ENCODE results near the gene HOXB7.
A peak's percentile ranks its signal among the peaks of the same experiment; 100 is the strongest.

The HOXB7 gene

DNA sequence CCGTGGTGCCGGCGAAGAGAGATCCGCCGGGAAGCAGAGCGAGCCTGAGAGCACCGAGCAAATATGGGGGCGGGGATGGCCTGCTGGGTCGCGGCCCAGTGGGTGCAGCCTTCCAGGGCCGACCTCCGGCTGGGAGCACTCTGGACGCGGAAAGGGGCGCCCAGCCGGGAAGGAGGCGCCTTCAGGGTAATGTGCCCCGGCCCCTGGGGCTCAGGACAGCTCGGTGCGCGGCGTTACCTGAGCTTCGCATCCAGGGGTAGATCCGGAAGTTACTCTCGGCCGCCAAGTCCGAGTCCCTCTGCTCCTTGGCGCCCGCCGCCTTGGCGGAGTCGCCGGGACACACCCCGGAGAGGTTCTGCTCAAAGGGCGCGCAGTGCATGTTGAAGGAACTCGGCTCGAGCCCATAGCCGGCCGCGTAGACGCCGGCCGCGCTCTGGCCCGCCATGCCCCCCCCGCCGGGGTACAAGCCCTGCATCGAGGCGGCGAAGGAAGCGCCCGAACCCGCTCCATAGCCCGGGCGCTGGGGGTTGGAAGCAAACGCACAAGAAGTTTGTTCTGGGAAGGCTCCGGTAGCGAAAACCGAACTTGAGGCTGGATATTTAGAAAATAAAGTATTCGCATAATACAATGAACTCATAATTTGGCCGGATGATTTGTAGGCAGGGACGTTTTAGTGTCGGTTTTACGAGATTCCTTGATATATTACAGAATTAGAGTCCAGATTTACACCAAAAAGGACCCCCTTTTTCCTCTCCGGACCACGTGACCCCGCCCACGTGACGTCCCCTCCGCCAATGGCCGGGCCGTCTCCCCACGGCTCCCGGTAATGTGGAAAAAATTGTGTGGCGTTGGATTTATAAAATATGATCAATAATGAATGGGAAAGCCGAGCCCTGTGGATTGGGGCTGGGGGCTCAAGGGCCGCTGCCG is at the start of gene HOXB7:
HOXB7 (minus strand) TSS at position 736 of the 930 bp plus-strand sequence; CDS start at position 637, 99 bp downstream.
- DNase-seq (ENCODE audit: extremely low spot score) = no peak
- POLR2A ChIA-PET = interaction anchor here (1.0 to 2.9 kb wide), 7 partner anchors 10 to 37 kb away, joined by 3 to 23 read pairs (median 7); partner anchors contain the start of genes HOXB3 and HOXB9
- CTCF ChIA-PET = interaction anchor here (0.6 to 0.7 kb wide), 4 partner anchors 17 to 349 kb away, joined by 3 to 4 read pairs (median 3); partner anchors contain the start of gene HOXB5
- no peak for TF ChIP-seq FOXM1 (IDR thresholded peaks at IDR 0.05; ENCODE audit: borderline replicate concordance)
- TF ChIP-seq, protein P1, sequence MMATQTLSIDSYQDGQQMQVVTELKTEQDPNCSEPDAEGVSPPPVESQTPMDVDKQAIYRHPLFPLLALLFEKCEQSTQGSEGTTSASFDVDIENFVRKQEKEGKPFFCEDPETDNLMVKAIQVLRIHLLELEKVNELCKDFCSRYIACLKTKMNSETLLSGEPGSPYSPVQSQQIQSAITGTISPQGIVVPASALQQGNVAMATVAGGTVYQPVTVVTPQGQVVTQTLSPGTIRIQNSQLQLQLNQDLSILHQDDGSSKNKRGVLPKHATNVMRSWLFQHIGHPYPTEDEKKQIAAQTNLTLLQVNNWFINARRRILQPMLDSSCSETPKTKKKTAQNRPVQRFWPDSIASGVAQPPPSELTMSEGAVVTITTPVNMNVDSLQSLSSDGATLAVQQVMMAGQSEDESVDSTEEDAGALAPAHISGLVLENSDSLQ (IDR thresholded peaks at IDR 0.05) = peak; percentile 88
- TF ChIP-seq CTBP1 (IDR thresholded peaks at IDR 0.05; ENCODE audit: borderline replicate concordance) = peak; percentile 63; the same call in 1 of the 2 replicates
- no peak for TF ChIP-seq ARNT (IDR thresholded peaks at IDR 0.05)
- no peak for TF ChIP-seq NFRKB (IDR thresholded peaks at IDR 0.05)
- TF ChIP-seq L3MBTL2 (conservative IDR thresholded peaks at IDR 0.05) = peak; percentile 66
- TF ChIP-seq SUZ12 (IDR thresholded peaks at IDR 0.05) = no peak

DNA sequence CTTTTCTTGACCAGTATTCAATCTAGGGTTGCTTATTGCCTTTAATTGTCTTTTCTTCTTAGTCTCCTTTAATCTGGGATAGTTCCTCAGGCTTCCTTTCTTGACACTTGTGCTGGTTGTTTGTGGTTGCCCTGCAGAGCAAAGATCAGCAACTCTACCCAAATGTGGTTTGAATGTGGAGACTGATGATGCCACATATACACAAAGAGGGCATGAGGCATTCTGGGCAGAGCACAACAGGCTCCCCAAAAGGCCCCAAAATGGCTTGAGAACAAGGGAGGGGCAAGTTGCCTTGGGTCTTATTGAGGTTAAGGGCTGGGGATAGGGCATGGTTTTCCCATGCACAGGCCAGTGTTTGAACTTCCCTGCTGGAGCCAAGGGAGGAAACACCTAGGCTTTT is 45.1 kb upstream of the HOXB7 start:
- TF ChIP-seq ZNF384 (IDR thresholded peaks at IDR 0.05) = no peak
- no peak for TF ChIP-seq FOXM1 (IDR thresholded peaks at IDR 0.05; ENCODE audit: borderline replicate concordance)
- no peak for TF ChIP-seq LEF1 (IDR thresholded peaks at IDR 0.05; ENCODE audit: borderline replicate concordance)
- no peak for TF ChIP-seq SUZ12 (IDR thresholded peaks at IDR 0.05)
- TF ChIP-seq ELF4 (IDR thresholded peaks at IDR 0.05) = no peak
- TF ChIP-seq NFRKB (IDR thresholded peaks at IDR 0.05) = no peak
- TF ChIP-seq CTBP1 (IDR thresholded peaks at IDR 0.05; ENCODE audit: borderline replicate concordance) = no peak
- TF ChIP-seq, protein P1 (IDR thresholded peaks at IDR 0.05) = no peak
- TF ChIP-seq HDGF (IDR thresholded peaks at IDR 0.05; ENCODE audit: borderline replicate concordance) = no peak
- TF ChIP-seq TARDBP (IDR thresholded peaks at IDR 0.05) = no peak
- no peak for TF ChIP-seq FOXA1 (IDR thresholded peaks at IDR 0.05)
- POLR2A ChIA-PET = interaction anchor here (1.2 kb wide), 1 partner anchor 12 kb away, joined by 3 read pairs; no protein-coding TSS in a partner anchor
- no peak for DNase-seq (ENCODE audit: extremely low spot score)
- CTCF ChIA-PET = interaction anchor here (1.6 kb wide), 1 partner anchor 19 kb away, joined by 6 read pairs; no protein-coding TSS in a partner anchor

DNA sequence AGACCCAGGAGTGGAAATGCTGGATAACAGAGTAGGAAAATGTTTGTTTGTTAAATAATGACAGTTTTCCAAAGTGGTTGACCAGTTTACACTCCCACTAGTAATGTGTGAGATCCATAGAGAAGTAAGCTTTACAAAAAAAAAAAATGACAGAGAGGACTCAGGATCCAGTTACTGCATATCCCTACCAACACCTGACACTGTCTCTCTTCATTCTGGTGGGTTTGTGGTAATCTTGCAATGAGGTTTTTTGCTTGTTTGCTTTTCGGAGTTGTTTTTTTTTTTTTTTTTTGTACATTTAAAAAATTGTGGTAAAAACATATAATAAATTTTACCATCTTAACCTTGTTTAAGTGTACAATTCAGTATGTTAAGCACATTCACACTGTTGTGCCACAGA is 38.9 kb upstream of the HOXB7 start:
- TF ChIP-seq FOXA1 (IDR thresholded peaks at IDR 0.05) (no peak), FOXK2 (IDR thresholded peaks at IDR 0.05) (no peak)
- no peak for DNase-seq (ENCODE audit: extremely low spot score)
- POLR2A ChIA-PET = interaction anchor here (1.2 kb wide), 1 partner anchor 346 kb away, joined by 3 read pairs; no protein-coding TSS in a partner anchor
- CTCF ChIA-PET = interaction anchor here (1.0 to 1.2 kb wide), 2 partner anchors 13 to 224 kb away, joined by 5 read pairs; no protein-coding TSS in a partner anchor

DNA sequence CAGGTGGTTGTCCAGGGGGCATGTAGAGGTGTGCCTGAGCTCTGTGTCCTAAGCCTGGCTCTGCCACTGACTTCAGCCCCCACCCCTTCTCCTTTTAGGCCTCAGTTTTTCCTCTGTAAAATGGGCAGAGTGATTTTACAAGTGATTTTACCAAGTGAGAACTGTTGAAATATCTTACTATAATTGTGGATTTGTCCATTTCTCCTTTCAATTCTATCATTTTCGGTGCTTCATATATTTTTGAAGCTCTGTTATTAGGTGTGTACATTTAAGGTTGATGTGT is 37.1 kb upstream of the HOXB7 start:
- ChIA-PET POLR2A (interaction anchor here (0.8 to 3.2 kb wide), 6 partner anchors 19 to 70 kb away, joined by 3 to 12 read pairs (median 4); partner anchors contain the start of genes HOXB8 and HOXB9), CTCF (no interaction called here)
- TF ChIP-seq TARDBP (IDR thresholded peaks at IDR 0.05) = no peak
- TF ChIP-seq FOXM1 (IDR thresholded peaks at IDR 0.05; ENCODE audit: borderline replicate concordance) = no peak
- TF ChIP-seq L3MBTL2 (conservative IDR thresholded peaks at IDR 0.05) = no peak
- TF ChIP-seq FOXK2 (IDR thresholded peaks at IDR 0.05) = no peak
- TF ChIP-seq ZNF384 (IDR thresholded peaks at IDR 0.05) = no peak
- no peak for TF ChIP-seq LEF1 (IDR thresholded peaks at IDR 0.05; ENCODE audit: borderline replicate concordance)
- no peak for TF ChIP-seq SP1 (IDR thresholded peaks at IDR 0.05)
- TF ChIP-seq BHLHE40 (IDR thresholded peaks at IDR 0.05; ENCODE audit: borderline replicate concordance) = no peak
- no peak for TF ChIP-seq FOXA1 (IDR thresholded peaks at IDR 0.05)
- TF ChIP-seq ELF4 (IDR thresholded peaks at IDR 0.05) = no peak
- no peak for TF ChIP-seq ARNT (IDR thresholded peaks at IDR 0.05)
- TF ChIP-seq, protein P1 (IDR thresholded peaks at IDR 0.05) = no peak
- TF ChIP-seq HDGF (IDR thresholded peaks at IDR 0.05; ENCODE audit: borderline replicate concordance) = no peak
- TF ChIP-seq SUZ12 (IDR thresholded peaks at IDR 0.05) = no peak
- TF ChIP-seq NFRKB (IDR thresholded peaks at IDR 0.05) = no peak
- no peak for TF ChIP-seq CTBP1 (IDR thresholded peaks at IDR 0.05; ENCODE audit: borderline replicate concordance)
- DNase-seq (ENCODE audit: extremely low spot score) = no peak

DNA sequence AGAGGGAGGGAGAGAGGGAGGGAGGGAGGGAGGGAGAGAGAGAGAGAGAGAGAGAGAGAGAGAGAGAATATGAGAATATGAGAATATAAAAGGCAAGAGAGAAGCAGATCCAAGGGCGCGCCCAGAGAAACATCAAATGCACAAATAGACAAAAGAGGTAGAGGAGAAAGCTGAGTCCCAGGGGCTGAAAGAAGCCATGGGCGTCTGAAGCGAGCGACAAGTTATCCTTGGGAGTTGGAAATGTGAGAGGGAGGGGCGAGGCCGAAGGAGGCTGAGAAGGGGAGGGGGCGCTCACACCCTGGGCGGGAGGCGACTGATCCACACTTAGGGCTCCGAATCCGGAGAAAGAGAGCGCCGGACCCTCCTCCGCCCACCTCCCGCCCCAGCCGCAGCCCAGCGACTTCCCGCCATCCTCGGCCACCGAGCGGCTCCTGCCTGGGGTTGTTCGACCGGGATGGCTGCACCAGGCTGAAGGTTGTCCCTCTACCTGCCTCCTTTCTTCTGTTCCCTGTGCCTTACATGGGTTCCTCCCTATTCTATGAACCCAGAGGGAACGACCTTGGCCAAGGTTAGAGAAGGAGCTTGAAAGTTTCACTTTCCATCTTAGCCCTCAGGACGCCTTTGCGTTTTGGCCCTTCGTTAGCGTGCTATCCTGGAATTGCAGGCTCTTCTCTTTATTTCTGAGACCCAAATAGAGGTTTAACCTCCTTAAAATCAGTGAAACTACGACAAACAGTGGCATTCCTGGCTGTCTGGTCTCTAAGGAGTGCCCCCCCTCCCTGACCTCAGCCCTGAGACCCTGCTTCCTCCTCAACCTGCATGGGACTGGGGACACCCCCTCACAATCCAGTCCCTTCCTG is 36.5 kb upstream of the HOXB7 start:
- peak; percentile 64 for DNase-seq (ENCODE audit: extremely low spot score)
- ChIA-PET POLR2A (interaction anchor here (0.7 to 3.2 kb wide), 7 partner anchors 11 to 71 kb away, joined by 3 to 12 read pairs (median 4); partner anchors contain the start of genes HOXB8 and HOXB9), CTCF (interaction anchor here (0.7 kb wide), 1 partner anchor 85 kb away, joined by 3 read pairs; no protein-coding TSS in a partner anchor)
- TF ChIP-seq HDGF (IDR thresholded peaks at IDR 0.05; ENCODE audit: borderline replicate concordance) (0 out of 2 replicates have a peak, but pooled peaks have one; percentile 48), ELF4 (IDR thresholded peaks at IDR 0.05) (no peak), L3MBTL2 (conservative IDR thresholded peaks at IDR 0.05) (peak; percentile 50), NFRKB (IDR thresholded peaks at IDR 0.05) (no peak)

Data from HEK293T (cell line).